T-helper 17 cell (primary cell): ENCODE measurements around the gene NLK. TPM values are rescaled to one million over a fixed set of nuclear protein-coding genes. Genes with fewer than 3 reads are reported as not detected.
"Not testable (repeated sequence)": the region's sequence is repeated elsewhere in the genome, so short reads cannot be mapped to it uniquely, and the experiment has no call there.

Experiments used
- ATAC-seq: fragments of 150-1000 bp; cut with Tn5 transposase; 2 replicates; pipeline ENCODE4 v1.10.0; 2021; ENCODE audit warnings: mild to moderate bottlenecking, moderate library complexity
- DNase-seq, 3 donors: peaks; one replicate each; pipeline versions ENCODE4 v3.0.0 to v3.0.0-alpha.2; 2020 to 2021
- H3K9me3 ChIP-seq: one replicate; pipeline ENCODE4 v1.7.0; 2013; ENCODE audit warnings: low read length, mild to moderate bottlenecking; ENCODE audit not compliant: control insufficient read depth, poor library complexity, severe bottlenecking
- H3K27ac Mint-ChIP-seq: one replicate; pipeline ENCODE4 v1.8.0; 2022; ENCODE audit warnings: mild to moderate bottlenecking, moderate library complexity, mixed read lengths
- H3K27me3 Mint-ChIP-seq: one replicate; pipeline ENCODE4 v1.8.0; 2022; ENCODE audit warnings: mixed read lengths
- H3K36me3 Mint-ChIP-seq: one replicate; pipeline ENCODE4 v1.8.0; 2022; ENCODE audit warnings: low read depth, mixed read lengths
- H3K4me1 Mint-ChIP-seq: one replicate; pipeline ENCODE4 v1.8.0; 2022; ENCODE audit warnings: mild to moderate bottlenecking, mixed read lengths
- H3K4me3 Mint-ChIP-seq: one replicate; pipeline ENCODE4 v1.8.0; 2022; ENCODE audit warnings: mild to moderate bottlenecking, moderate library complexity, mixed read lengths
- total RNA-seq, 4 donors: library from RNA in 2 of 4; stranded (reverse) in 2 of 4; gene quantifications; one replicate each; pipeline ENCODE4 v1.2.3 and lab custom pipeline; 2022 to 2026

NLK gene
- total RNA-seq, 2 donors from 2014 or later: 12.3 to 15.1 TPM

DNA sequence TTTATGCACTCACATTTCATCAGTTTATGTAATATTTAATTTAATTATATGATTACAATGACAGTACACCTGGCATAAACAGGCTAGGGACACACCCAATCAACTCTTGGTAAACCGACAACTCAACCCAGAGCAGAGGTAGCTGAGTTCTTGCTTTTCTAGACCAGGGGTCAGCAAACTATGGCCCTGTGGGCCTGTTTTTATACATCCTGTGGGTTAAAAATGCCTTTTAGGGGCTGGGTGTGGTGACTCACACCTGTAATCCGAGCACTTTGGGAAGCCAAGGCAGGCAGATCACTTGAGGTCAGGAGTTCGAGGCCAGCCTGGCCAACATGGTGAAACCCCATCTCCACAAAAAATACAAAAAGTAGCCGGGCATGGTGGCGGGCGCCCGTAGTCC is 177.3 kb downstream of the NLK start:
- DNase-seq (no peak), ATAC-seq (no peak)
- Mint-ChIP-seq H3K27me3 (no peaks in the 10 kb centered on the region), H3K36me3 (no peaks in the 10 kb centered on the region), H3K4me3 (no peak overlapping the region), H3K27ac (no peak overlapping the region), H3K4me1 (peaks cover 5% of the 10 kb centered on the region)
- no peaks in the 10 kb centered on the region for H3K9me3 ChIP-seq

DNA sequence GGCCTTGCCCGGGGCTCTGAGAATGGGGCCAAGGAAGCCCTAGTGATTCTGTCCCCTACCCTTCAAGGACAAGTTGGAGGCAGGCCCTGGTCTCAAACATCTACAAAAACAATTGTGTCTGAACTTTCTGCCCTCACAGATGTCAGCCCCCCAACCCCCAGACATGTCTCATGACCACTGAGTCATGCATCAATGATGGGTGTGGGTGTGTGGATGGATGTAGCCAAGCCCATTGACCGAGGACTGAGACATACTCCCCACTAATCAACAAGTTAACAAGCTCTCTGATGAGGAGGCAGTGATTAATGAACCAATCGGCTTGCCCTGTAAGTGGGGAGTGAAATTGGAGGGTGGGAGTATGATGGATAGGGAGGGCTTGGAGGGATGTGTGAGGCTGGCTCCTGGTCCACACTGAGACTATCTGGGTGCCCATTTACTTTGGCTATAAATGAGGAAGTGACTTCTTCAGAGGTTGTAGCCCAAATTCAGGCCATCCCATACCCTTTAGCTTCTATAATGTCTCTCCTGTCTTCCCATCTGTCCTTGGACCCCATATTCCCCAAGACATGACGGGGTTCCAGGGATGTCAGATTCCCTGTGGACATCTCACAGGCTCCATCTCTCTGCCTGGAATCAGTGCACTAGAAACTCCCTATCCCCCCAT is 179.4 kb downstream of the NLK start:
- ATAC-seq (no peak), DNase-seq (no peak)
- no peaks in the 10 kb centered on the region for H3K9me3 ChIP-seq
- Mint-ChIP-seq H3K4me3 (no peak overlapping the region), H3K4me1 (no peaks in the 10 kb centered on the region), H3K36me3 (no peaks in the 10 kb centered on the region), H3K27ac (no peak overlapping the region), H3K27me3 (peaks cover 5% of the 10 kb centered on the region)

DNA sequence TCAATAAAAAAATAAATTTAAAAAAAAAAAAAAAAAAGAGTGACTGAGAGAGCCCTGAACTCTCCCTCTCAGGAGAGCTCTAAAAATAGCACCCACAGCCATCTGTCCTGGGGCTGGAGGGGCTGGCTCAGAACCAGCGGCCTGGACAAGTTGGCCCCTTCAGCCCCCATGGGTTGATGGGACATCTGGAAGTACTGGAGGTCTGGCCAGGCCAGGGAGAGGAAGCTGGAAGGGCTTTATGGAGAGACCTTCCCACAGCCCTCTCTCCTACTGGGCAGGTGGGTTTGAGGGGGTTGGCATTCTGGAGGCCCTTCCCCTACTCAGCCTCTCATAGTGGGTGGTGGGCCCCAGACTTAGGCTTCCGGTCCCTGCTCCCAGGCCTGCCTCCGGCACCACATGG is 182.8 kb downstream of the NLK start:
- no peaks in the 10 kb centered on the region for H3K9me3 ChIP-seq
- peaks cover 2% of the 10 kb centered on the region for H3K36me3 Mint-ChIP-seq
- peaks cover 9% of the 10 kb centered on the region for H3K4me1 Mint-ChIP-seq
- no peak overlapping the region for H3K27ac Mint-ChIP-seq
- DNase-seq: no peak
- H3K27me3 Mint-ChIP-seq: peaks cover 33% of the 10 kb centered on the region
- no peak for ATAC-seq
- no peak overlapping the region for H3K4me3 Mint-ChIP-seq

DNA sequence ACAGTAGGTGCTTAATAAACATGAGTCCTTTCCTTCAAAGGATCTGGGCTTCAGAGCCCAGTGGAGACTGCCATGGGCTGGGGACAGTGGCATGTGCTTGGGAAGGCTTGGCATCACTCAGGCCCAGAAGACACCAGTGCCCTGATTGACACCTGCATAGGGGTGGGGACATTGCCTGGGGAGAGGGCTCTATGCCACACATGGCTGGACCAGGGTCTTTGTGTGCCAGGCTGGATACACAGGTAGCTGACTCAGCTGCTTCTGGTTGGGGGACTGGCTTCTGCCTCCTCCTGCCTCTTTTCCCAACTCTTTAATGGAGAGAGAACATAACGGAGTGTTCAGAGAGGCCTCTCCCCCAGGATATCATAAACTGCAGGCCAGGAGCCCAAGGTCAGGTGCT is 183.4 kb downstream of the NLK start:
- DNase-seq (no peak), ATAC-seq (no peak)
- peak overlapping the region; percentile 12 for H3K4me3 Mint-ChIP-seq
- H3K4me1 Mint-ChIP-seq: peaks cover 10% of the 10 kb centered on the region
- no peak overlapping the region for H3K27ac Mint-ChIP-seq
- no peaks in the 10 kb centered on the region for H3K9me3 ChIP-seq
- H3K27me3 Mint-ChIP-seq: peaks cover 39% of the 10 kb centered on the region
- peaks cover 2% of the 10 kb centered on the region for H3K36me3 Mint-ChIP-seq

DNA sequence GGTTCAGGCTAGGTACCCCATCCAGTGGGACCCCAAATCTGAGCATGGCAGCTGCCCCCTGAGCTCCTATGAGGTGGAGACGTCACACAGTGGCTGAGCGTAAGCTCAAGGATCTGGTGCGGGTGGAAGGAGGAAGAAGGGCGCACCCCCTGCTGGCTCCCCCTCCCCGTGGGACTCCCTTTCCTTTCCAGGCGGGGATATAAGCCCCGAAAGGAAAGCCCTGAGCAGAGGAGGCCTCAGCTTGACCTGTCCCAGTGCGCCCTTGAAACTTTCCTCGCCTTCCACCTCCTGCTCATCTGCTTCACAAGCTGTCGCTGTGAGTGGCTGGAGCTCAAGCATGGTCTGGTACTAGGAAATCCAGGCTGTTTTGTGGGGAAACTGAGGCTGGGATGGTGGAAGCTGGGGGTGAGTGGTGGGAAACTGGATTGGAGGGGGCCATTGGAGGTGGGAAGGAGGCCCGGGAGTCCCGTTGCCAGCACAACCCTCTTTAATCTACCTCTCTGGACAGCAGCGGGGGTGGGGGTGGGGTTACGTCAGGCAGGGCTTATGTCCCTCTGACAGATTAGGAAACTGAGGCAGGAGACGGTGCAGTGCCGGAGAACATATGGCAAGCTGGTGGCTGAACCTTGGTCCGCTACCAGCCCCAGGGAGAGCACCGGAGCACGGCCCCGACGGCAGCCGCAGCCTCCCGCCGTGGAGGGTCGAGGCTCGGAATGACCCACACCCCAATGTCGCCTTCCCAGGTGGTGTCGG is 184.3 kb downstream of the NLK start:
- no peak for ATAC-seq
- peaks cover 10% of the 10 kb centered on the region for H3K4me1 Mint-ChIP-seq
- no peak for DNase-seq
- H3K27ac Mint-ChIP-seq: no peak overlapping the region
- H3K36me3 Mint-ChIP-seq: peaks cover 2% of the 10 kb centered on the region
- peaks cover 41% of the 10 kb centered on the region for H3K27me3 Mint-ChIP-seq
- no peaks in the 10 kb centered on the region for H3K9me3 ChIP-seq
- H3K4me3 Mint-ChIP-seq: peak overlapping the region; percentile 55

DNA sequence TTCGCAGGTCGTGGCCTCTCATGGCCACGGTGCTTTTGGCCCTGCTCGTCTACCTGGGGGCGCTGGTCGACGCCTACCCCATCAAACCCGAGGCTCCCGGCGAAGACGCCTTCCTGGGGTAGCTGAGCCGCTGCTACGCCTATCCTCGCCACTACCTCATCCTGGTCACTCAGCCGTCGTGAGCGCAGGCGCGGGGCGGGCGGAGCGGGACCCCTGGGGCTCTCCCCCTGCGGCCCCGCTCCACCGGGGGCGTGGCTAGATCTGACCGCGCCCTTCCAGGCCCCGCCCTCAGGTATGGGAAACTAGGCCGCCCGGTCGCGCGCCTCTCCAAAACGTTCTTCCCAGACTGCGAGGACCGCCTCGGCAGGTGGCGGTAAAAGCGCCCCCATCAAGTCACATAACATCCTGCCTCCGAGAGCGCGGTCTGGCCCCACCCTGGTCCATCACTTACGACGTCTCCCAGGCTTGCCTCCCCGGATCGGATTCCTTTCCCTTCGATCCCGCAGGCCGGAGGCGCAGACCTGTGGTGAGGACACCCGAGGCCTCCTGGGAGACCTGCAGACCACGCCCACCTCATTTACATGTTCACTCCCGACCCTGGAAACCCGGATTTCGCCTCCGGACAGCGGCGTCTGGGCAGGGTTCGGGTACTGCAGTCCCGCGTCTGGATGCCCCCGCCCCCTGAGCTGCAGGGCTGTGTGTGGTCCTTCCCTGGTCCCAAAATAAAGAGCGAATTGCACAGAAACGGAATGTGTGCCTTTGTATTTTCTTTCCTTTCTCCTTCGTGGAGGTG is 185.0 kb downstream of the NLK start:
- peaks cover 10% of the 10 kb centered on the region for H3K4me1 Mint-ChIP-seq
- H3K9me3 ChIP-seq: no peaks in the 10 kb centered on the region
- DNase-seq (no peak), ATAC-seq (peak; percentile 41)
- peaks cover 41% of the 10 kb centered on the region for H3K27me3 Mint-ChIP-seq
- H3K36me3 Mint-ChIP-seq: peaks cover 2% of the 10 kb centered on the region
- H3K27ac Mint-ChIP-seq: no peak overlapping the region
- H3K4me3 Mint-ChIP-seq: peak overlapping the region; percentile 93

DNA sequence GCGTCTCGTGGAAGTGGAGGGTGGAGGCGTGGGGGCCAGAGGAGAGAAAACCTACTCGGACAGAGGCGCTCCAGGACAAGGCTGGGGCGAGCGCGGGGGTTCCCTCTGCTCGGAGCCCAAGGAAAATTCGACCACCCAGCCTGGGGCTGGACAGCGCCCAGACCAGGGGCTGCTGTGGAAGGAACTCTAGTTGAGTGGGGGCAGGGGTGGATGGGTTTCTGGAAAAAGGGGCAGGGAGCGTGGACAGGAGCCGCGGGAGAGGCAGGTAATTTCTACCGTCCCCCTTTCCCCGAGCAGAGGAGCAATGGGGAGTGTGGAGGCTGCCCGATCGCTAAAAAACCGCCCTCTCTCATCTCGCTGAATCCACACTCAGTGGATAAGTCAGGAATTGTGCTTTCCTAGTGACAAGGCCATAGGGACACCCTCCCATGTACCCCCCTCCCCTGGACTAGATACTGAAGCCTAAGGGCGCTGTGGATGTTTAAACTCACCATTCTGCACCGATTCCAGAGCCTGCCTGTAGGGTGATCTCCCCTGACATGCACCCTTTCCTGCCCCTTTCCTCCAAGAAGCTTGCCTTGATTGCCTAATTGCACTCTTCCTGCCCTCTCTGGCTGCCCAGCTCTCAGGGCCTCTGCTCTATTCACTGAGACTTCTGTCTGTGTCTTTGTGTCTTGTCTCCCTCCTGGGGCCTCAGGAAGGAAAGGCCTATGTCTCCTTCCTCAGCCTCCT is 185.8 kb downstream of the NLK start:
- H3K27me3 Mint-ChIP-seq: peaks cover 41% of the 10 kb centered on the region
- DNase-seq: no peak
- H3K4me3 Mint-ChIP-seq: peak overlapping the region; percentile 93
- ATAC-seq: no peak
- H3K36me3 Mint-ChIP-seq: peaks cover 2% of the 10 kb centered on the region
- no peak overlapping the region for H3K27ac Mint-ChIP-seq
- no peaks in the 10 kb centered on the region for H3K9me3 ChIP-seq
- H3K4me1 Mint-ChIP-seq: peaks cover 10% of the 10 kb centered on the region

DNA sequence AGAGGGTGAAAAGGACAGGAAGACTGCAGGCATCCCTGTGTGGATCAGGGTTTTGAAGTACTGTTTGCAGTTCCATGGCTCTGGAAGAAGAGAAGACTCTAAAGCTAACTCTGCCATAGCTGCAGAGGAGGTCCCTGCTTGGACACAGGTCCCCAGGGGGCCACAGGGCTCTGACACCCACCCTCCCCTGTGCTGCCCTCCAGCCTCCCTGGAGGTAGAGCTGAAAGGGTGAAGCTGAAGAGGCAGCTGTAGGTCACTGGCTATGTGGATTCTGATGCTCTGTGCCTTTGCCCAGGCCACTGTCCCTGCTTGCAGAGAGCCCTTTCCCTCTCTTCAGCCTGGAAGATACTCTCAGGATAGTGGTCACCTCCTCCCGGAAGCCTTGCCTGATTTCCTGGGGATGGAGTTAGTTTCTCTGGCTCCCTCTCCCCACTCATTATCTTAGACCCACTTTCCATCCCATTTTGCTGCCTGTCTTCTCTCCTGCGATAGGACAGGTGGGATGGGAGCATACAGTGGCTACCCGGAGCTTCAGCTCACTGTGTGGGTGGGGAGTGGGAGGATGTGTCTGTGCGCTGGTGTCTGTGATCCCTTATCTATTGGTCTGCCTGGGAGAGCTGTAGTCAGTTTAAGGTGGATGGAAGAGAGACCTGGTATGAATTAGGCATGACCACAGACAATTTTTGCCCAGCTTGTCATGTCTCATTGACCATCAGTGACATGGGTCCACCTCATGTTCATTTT is 186.7 kb downstream of the NLK start:
- no peak for ATAC-seq
- Mint-ChIP-seq H3K36me3 (peaks cover 2% of the 10 kb centered on the region), H3K27ac (no peak overlapping the region), H3K4me1 (peaks cover 10% of the 10 kb centered on the region), H3K27me3 (peaks cover 43% of the 10 kb centered on the region), H3K4me3 (no peak overlapping the region)
- DNase-seq: no peak
- no peaks in the 10 kb centered on the region for H3K9me3 ChIP-seq

DNA sequence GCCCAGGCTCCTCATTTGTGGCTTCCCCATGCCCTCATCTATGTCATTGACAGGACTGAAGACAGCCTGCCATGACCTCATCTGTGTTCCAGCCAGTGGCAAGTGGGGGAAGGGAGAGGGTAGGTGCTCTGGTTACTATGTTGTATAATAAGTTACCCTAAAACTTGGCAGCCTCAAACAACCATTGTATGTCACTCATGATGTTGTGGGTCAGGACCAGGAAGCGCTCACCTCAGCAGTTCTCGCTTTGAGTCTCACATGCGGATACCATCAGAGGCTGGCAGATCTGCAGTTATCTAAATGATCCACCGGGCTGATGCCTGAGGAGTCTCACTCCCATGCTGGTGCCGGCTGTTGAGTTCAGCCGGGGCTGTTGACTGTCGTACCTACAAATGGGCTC is 187.5 kb downstream of the NLK start:
- Mint-ChIP-seq H3K4me1 (peaks cover 10% of the 10 kb centered on the region), H3K36me3 (peaks cover 2% of the 10 kb centered on the region), H3K4me3 (no peak overlapping the region), H3K27me3 (peaks cover 51% of the 10 kb centered on the region), H3K27ac (no peak overlapping the region)
- ATAC-seq (peak; percentile 76), DNase-seq (no peak)
- H3K9me3 ChIP-seq: no peaks in the 10 kb centered on the region

DNA sequence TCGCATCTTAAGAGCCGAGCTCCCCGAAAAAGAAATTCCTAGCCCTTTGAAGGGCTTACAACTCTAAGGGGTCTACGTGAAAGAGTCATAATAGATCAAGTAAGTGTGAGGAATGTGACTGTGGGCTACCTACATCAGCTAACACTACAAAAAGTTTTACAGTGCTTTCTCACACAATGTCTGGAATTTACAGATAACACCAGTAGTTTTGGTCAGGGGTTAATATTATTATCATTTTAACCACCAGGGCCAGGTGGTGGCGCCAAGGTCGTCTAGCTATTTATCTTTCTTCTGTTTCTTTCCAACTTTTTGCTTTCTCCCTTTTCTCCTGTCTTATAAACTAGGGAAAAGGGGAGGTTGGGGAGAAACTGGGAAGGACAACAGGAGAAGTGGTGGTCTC is 188.1 kb downstream of the NLK start:
- not testable (repeated sequence) for H3K4me1 Mint-ChIP-seq, H3K9me3 ChIP-seq, ATAC-seq, DNase-seq, H3K36me3 Mint-ChIP-seq, H3K4me3 Mint-ChIP-seq, H3K27ac Mint-ChIP-seq
- peaks cover 50% of the 10 kb centered on the region for H3K27me3 Mint-ChIP-seq

DNA sequence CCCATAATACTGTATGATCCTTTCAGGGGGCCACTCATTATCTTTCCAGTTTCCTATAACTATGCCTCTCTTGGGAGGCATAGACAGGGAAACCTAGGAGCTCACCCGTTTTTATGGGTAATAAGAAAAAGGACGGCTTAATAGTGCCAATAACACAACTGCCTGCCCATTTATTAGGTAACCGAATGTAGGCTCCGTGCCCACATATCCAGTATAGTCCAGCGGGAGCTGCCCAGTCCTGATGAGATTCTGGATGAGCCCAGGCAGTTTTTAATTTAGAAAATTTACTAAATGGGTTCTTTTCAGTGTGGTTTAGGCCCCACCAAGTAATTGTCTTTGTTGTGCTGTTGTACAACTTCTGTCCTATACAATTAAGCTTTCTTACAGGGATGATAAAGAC is 189.1 kb downstream of the NLK start:
- not testable (repeated sequence) for H3K4me1 Mint-ChIP-seq, H3K36me3 Mint-ChIP-seq, H3K27ac Mint-ChIP-seq, ATAC-seq, H3K9me3 ChIP-seq, H3K4me3 Mint-ChIP-seq, DNase-seq
- H3K27me3 Mint-ChIP-seq: peaks cover 46% of the 10 kb centered on the region

DNA sequence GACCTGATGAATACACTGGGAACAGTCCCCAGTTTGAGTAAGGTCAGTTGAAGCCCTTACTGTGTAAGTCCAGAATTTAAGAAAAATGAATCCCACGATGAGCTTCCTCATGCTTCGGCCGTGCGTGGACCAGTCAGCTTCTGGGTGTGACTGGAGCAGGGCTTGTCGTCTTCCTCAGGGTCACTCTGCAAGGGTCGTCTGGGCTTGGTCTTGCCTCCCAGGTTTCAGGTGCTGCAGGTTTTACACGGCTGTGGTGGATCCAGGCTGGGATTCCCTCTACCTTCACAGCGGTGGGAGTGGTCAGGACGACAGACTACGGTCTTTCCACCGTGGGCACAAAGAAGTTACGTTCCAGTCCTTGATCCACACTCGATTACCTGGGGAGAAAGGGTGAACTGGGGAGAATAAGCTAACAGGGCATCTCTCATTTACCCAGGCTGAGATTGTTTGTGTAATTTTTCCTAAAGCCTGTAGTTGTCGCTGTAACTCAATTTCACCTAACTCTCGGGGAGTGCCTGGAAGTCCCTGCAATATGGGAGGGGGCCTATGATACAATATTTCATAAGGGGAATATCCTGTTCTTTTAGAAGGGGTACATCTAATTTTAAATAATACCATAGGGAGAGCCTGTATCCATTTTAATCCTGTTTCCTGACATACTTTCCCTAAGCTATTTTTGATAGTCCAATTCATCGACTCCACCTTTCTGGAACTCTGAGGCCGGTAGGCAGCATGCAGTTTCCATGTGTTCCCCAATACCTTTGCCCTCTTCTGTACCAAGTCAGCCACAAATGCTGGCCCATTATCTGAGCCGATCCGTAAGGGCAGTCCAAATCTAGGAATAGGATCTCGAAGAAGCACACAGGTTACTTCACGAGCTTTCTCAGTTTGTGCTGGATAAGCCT is 190.7 kb downstream of the NLK start:
- H3K27me3 Mint-ChIP-seq: peaks cover 54% of the 10 kb centered on the region

More for the DNA sequence above, 190.7 kb downstream of the NLK start:
- DNase-seq, H3K27ac Mint-ChIP-seq, H3K9me3 ChIP-seq, H3K36me3 Mint-ChIP-seq, H3K4me3 Mint-ChIP-seq, ATAC-seq, H3K4me1 Mint-ChIP-seq: not testable (repeated sequence)
